Kidney epithelial cell (primary cell): Measurements from ENCODE around the gene SLC1A4. TPM values are rescaled to one million over a fixed set of nuclear protein-coding genes. Genes with fewer than 3 reads are reported as not detected.
A peak's percentile ranks its signal among the peaks of the same experiment; 100 is the strongest.

ENCODE experiments used
- DNase-seq: peaks from one replicate; pipeline ENCODE4 v3.0.0-alpha.2; 2010; ENCODE audit warnings: low read depth
- H3K27me3 ChIP-seq: 2 replicates; pipeline ENCODE4 v1.6.0; 2011; ENCODE audit warnings: low read length; ENCODE audit not compliant: control insufficient read depth, insufficient read depth
- H3K36me3 ChIP-seq: 2 replicates; pipeline ENCODE4 v1.5.1; 2011; ENCODE audit warnings: low read length; ENCODE audit not compliant: control insufficient read depth, insufficient read depth
- H3K4me3 ChIP-seq: 2 replicates; pipeline ENCODE4 v1.5.1; 2011; ENCODE audit warnings: low read depth, mild to moderate bottlenecking, control low read depth, low read length
- total RNA-seq: library from RNA; depleted of rRNA; stranded (reverse); fragments of >200 nt; gene quantifications from 2 replicates; pipeline ENCODE4 v1.2.3, GENCODE V29; 2015
- TF ChIP-seq, protein P1 (sequence below): IDR thresholded peaks from 2 replicates; pipeline ENCODE4 v1.5.1; 2011; ENCODE audit warnings: mild to moderate bottlenecking, moderate library complexity, low read length, control low read depth, inconsistent platforms; ENCODE audit not compliant: insufficient read depth, poor library complexity, severe bottlenecking

SLC1A4 gene
- total RNA-seq, 1 donor from 2014 or later = 45.0 TPM

DNA sequence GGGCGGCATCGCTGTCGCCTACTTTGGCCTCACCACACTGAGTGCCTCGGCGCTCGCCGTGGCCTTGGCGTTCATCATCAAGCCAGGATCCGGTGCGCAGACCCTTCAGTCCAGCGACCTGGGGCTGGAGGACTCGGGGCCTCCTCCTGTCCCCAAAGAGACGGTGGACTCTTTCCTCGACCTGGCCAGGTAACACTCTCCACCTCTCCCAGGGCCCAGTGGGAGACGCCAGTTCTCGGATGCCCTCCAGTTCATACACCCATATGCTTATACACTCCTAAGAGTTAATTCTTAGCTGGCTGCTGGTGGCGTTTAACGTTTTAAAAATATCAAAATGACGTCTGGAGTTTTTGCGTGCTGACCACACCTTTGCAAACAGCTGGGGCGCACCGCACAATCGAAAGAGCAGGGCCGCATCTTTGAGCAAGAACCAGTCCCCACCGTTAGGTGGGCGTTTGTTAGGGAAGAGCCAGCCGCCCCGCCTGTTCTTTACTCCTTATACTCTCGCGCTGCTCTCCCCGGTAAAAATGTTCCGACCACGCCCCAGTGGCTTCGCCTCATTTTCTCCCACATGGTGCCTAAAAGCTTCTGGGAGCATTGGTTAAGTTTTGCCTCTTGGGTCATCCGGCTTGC lies 899 bp downstream of the SLC1A4 start:
- Histone ChIP-seq H3K4me3 (peak overlapping the region; percentile 83), H3K27me3 (no peaks in the 10 kb centered on the region), H3K36me3 (no peaks in the 10 kb centered on the region)
- DNase-seq = no peak
- TF ChIP-seq, protein P1, sequence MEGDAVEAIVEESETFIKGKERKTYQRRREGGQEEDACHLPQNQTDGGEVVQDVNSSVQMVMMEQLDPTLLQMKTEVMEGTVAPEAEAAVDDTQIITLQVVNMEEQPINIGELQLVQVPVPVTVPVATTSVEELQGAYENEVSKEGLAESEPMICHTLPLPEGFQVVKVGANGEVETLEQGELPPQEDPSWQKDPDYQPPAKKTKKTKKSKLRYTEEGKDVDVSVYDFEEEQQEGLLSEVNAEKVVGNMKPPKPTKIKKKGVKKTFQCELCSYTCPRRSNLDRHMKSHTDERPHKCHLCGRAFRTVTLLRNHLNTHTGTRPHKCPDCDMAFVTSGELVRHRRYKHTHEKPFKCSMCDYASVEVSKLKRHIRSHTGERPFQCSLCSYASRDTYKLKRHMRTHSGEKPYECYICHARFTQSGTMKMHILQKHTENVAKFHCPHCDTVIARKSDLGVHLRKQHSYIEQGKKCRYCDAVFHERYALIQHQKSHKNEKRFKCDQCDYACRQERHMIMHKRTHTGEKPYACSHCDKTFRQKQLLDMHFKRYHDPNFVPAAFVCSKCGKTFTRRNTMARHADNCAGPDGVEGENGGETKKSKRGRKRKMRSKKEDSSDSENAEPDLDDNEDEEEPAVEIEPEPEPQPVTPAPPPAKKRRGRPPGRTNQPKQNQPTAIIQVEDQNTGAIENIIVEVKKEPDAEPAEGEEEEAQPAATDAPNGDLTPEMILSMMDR = no peak

DNA sequence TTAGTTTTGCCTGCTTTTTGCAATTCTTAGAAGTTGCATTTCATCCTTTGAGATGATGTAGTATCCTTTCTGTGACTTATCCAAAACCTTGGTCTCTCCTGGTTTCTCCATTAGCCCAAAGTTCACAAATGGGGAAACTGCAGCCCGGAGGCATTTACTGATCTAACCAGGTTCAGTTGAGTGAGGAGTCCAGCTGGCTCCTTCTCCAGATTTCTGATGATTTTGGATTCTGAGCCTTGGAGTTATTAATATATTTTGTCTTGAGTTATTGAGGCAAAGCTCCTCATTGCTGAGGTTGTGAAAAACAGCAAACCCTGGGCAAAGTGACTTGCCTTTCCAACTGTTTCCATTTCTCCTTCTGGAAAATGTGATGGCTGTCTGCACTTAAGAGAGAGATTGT lies 1.7 kb downstream of the SLC1A4 start:
- DNase-seq = no peak
- H3K36me3 ChIP-seq = no peaks in the 10 kb centered on the region
- no peaks in the 10 kb centered on the region for H3K27me3 ChIP-seq
- no peak overlapping the region for H3K4me3 ChIP-seq
- TF ChIP-seq, protein P1 = no peak

DNA sequence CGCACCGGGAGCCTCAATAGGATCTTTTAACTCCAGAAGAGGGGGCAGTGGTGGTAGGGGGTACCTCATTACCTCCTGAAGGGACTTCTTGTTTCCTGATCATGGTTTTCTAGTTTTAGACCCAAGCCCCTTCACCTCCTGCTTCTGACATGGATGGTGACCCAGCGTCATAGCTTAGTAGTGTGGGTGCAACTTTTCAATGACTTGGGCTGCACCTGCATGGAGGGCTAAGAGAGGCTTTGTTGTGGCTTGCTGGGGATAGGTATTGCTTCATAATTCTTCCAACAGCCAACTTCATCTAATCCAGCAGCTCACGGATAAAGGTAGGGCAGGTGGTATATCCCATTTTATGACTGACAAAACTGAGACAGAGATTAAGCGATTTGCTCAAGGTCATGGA lies 3.0 kb downstream of the SLC1A4 start:
- H3K27me3 ChIP-seq = no peaks in the 10 kb centered on the region
- TF ChIP-seq, protein P1 = no peak
- no peaks in the 10 kb centered on the region for H3K36me3 ChIP-seq
- H3K4me3 ChIP-seq = no peak overlapping the region
- DNase-seq = no peak

DNA sequence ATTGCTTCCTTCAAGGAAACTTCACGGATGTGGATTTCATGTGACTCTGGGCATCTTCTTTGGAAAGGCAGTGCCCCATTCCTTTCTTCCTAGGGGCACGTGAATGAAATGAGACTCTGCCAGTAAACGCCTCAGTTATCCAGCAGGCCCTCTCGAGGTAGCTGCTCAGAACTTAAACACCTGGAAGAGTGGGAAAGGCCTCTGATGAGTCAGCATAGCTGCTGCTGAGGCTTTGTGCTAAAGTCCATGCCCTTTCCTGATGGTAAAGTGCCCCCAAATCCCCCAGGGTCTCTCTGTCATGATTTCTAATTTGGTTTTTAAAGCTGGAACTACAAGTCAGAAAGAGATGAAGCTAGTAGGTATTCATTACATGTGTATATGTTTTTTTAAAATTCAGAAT lies 3.8 kb downstream of the SLC1A4 start:
- no peak overlapping the region for H3K4me3 ChIP-seq
- TF ChIP-seq, protein P1 = no peak
- H3K36me3 ChIP-seq = no peaks in the 10 kb centered on the region
- no peaks in the 10 kb centered on the region for H3K27me3 ChIP-seq
- DNase-seq = no peak

DNA sequence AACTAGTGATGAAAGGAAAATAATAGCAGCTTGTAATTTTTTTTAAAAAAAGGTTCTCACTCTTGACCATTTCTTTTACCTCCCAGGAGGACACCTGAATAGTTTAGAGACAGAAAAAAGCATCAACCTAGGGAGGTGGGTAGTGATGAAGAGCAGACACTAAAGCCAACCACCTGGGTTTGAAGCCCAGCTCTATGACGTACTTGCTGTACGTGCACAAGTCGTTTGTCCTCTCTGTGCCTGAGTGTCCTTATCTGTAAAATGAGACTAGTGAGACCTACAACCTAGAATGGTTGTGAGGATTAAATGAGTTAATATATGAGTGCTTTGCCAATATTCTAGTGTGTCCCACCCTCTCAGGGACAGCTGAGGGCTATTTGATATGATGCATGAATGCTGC lies 5.8 kb downstream of the SLC1A4 start:
- H3K27me3 ChIP-seq = no peaks in the 10 kb centered on the region
- H3K36me3 ChIP-seq = no peaks in the 10 kb centered on the region
- no peak overlapping the region for H3K4me3 ChIP-seq
- no peak for DNase-seq
- TF ChIP-seq, protein P1 = no peak

DNA sequence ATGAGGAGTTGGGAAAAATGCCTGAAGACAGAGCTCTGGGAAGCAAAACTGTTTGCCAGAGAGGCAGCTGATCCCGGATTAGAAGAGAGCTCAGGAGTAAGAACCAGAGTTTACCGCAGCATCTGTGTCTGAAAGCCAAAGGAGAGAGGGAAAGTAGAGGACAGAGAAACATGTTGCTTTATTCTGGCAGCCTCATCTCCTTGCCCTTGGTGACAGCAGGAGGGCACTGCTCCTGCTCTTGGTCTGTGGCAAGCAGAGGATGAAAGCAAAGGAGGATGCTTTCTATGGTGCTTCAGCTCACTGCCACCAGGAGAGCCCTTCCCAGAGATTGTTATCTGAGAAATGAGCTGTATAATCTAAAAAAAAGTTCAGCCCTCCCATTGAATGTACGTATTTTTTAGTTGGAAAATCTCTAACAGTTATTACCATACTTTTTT lies 7.7 kb downstream of the SLC1A4 start:
- Histone ChIP-seq H3K27me3 (no peaks in the 10 kb centered on the region), H3K36me3 (no peaks in the 10 kb centered on the region), H3K4me3 (no peak overlapping the region)
- TF ChIP-seq, protein P1 = no peak
- no peak for DNase-seq
